ENCODE measurements around the gene PAK6. TPM values are rescaled to one million over a fixed set of nuclear protein-coding genes. Genes with fewer than 3 reads are reported as not detected.

Gene PAK6
- total RNA-seq, 1 donor from 2014 or later = 0.40 TPM

DNA sequence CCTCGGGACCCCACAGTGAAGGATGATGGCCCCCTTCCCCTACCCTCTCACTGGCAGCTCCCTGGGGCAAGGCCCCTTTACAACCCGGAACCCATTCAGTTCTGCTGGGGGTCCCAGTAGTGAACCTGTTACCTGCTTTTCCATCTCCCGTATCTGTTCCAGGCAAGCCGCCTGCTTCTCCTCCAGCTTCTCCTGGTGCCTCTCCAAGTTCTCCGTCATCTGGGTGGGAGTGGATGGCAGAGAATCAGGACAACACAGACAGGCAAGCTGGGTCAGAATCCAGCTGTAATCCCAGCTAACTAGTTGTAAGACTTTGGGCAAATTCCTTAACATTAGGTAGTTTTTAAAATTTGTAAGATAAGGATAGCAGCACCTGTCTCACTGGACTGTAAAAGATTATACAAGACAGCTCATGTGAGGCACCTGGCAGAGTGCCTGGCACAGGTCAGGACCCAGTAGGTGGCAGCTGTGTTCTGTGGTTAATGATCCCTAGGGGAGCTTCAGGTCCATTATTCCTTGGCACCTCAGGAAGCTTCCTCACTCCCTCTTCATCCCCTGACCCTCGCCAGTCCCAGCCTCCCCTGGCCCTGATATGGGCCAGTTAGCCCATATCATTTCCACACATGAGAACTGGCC lies 50.4 kb downstream of the PAK6 start:
- peaks cover 40% of the 10 kb centered on the region for H3K36me3 Mint-ChIP-seq (ENCODE audit: low read depth)
- H3K27ac Mint-ChIP-seq = no peak overlapping the region
- H3K9me3 Mint-ChIP-seq = no peaks in the 10 kb centered on the region
- DNase-seq (no peak), ATAC-seq (ENCODE audit: low read depth) (no peak)
- POLR2A ChIA-PET = interaction anchor here (0.9 to 2.5 kb wide), 2 partner anchors 12 to 18 kb away, joined by 3 to 6 read pairs; partner anchors contain the start of gene PLCB2
- no peak overlapping the region for H3K4me3 Mint-ChIP-seq
- no peaks in the 10 kb centered on the region for H3K27me3 Mint-ChIP-seq
- CTCF ChIA-PET = interaction anchor here (0.6 to 6.0 kb wide), 6 partner anchors 10 to 132 kb away, joined by 3 to 41 read pairs (median 5); partner anchors contain the start of gene PLCB2
- TF ChIP-seq, protein P1, sequence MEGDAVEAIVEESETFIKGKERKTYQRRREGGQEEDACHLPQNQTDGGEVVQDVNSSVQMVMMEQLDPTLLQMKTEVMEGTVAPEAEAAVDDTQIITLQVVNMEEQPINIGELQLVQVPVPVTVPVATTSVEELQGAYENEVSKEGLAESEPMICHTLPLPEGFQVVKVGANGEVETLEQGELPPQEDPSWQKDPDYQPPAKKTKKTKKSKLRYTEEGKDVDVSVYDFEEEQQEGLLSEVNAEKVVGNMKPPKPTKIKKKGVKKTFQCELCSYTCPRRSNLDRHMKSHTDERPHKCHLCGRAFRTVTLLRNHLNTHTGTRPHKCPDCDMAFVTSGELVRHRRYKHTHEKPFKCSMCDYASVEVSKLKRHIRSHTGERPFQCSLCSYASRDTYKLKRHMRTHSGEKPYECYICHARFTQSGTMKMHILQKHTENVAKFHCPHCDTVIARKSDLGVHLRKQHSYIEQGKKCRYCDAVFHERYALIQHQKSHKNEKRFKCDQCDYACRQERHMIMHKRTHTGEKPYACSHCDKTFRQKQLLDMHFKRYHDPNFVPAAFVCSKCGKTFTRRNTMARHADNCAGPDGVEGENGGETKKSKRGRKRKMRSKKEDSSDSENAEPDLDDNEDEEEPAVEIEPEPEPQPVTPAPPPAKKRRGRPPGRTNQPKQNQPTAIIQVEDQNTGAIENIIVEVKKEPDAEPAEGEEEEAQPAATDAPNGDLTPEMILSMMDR (IDR thresholded peaks at IDR 0.05) = no peak
- no peaks in the 10 kb centered on the region for H3K4me1 Mint-ChIP-seq
- intact Hi-C loops (cut with micrococcal nuclease) = no loop called here

DNA sequence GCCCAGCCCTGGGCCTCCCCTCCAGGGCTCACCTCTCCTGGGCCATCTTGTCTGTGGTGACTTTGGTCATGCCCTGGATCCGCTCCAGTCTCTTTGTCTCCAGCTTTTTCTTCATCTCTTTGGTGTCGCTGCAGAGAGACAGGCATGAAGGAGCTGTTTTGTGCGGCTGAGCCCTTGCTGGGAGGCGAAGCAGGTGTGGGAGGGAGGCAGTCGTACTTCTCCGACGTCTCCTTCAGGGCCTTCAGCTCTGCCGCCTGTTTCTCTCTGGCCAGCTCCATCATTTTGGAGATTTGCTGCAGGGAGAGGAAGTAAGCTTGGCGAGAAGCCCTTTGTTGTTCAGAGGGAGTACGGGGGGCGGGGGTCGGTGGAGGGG lies 51.7 kb downstream of the PAK6 start:
- POLR2A ChIA-PET = interaction anchor here (0.6 to 2.5 kb wide), 4 partner anchors 17 to 672 kb away, joined by 3 to 6 read pairs (median 3); partner anchors contain the start of gene PLCB2
- DNase-seq (no peak), ATAC-seq (ENCODE audit: low read depth) (no peak)
- intact Hi-C loops (cut with micrococcal nuclease) = no loop called here
- no peaks in the 10 kb centered on the region for H3K4me1 Mint-ChIP-seq
- H3K9me3 Mint-ChIP-seq = no peaks in the 10 kb centered on the region
- H3K36me3 Mint-ChIP-seq (ENCODE audit: low read depth) = peaks cover 48% of the 10 kb centered on the region
- CTCF ChIA-PET = interaction anchor here (6.0 kb wide), 1 partner anchor 47 kb away, joined by 41 read pairs; no protein-coding TSS in a partner anchor
- no peak overlapping the region for H3K27ac Mint-ChIP-seq
- no peak overlapping the region for H3K4me3 Mint-ChIP-seq
- no peaks in the 10 kb centered on the region for H3K27me3 Mint-ChIP-seq
- TF ChIP-seq, protein P1 (IDR thresholded peaks at IDR 0.05) = no peak

DNA sequence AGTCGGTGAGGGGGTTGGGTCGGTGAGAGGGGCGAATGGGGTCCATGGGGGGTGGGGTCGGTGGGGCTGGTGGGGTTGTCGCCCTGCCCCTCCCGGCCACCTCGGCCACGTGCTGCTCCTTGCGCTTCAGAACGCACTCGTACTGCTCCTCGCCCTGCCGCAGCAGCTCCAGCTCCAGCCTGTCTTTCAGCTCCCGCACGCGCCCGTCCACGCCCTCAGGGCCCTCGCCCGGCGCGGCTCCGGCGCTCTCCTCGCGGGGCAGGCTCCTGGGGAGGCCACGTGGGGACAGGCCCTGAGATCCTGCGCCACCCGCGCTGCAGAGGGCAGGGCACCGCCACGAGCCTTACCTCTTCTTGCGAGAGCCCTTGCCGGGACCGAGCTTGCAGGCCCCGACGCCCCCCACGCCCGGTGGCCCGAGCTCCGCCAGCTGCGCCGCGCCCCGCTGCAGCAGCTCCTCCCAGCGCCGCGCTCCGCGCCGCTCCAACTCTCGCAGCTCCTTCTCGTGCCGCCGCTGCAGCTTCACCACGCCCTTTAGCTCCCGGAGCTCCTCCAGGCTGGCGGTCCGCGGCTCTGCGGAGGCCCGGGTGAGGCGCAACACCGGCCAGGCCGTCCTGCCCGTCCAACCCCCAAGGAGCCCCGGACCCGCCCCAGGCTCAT lies 52.2 kb downstream of the PAK6 start:
- ChIA-PET CTCF (interaction anchor here (6.0 kb wide), 1 partner anchor 47 kb away, joined by 41 read pairs; no protein-coding TSS in a partner anchor), POLR2A (interaction anchor here (0.6 to 2.5 kb wide), 3 partner anchors 16 to 672 kb away, joined by 3 to 6 read pairs (median 3); partner anchors contain the start of gene PLCB2)
- no peaks in the 10 kb centered on the region for H3K27me3 Mint-ChIP-seq
- no peak for ATAC-seq (ENCODE audit: low read depth)
- H3K4me3 Mint-ChIP-seq = no peak overlapping the region
- no peaks in the 10 kb centered on the region for H3K4me1 Mint-ChIP-seq
- intact Hi-C loops (cut with micrococcal nuclease) = no loop called here
- no peaks in the 10 kb centered on the region for H3K9me3 Mint-ChIP-seq
- DNase-seq = no peak
- TF ChIP-seq, protein P1 (IDR thresholded peaks at IDR 0.05) = no peak
- peaks cover 53% of the 10 kb centered on the region for H3K36me3 Mint-ChIP-seq (ENCODE audit: low read depth)
- no peak overlapping the region for H3K27ac Mint-ChIP-seq

DNA sequence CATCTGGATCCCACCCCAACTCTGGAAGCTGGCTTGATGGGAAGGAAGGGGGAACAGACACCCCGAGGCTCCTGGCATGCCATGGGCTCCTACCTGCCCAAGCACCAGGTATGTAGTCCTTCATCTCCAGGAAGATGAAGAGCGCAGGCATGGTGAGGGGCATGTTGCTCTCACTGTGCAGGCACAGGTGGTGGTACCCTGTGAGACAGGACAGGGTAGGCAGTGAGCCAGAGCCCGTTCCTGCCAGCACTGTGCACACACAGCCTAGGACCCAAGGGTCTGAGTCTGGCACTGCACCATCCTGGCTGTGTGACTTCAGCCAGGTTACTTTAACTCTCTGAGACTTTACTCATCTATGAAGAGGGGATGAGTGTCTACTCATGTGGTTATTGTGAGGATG lies 53.4 kb downstream of the PAK6 start:
- intact Hi-C loops (cut with micrococcal nuclease) = no loop called here

More for the DNA sequence above, 53.4 kb downstream of the PAK6 start:
- ATAC-seq (ENCODE audit: low read depth) (no peak), DNase-seq (no peak)
- CTCF ChIA-PET = interaction anchor here (2.0 kb wide), 1 partner anchor 52 kb away, joined by 4 read pairs; no protein-coding TSS in a partner anchor
- Mint-ChIP-seq H3K27me3 (no peaks in the 10 kb centered on the region), H3K4me1 (peaks cover 3% of the 10 kb centered on the region), H3K9me3 (no peaks in the 10 kb centered on the region), H3K27ac (no peak overlapping the region), H3K4me3 (no peak overlapping the region), H3K36me3 (ENCODE audit: low read depth) (peaks cover 62% of the 10 kb centered on the region)
- TF ChIP-seq, protein P1 (IDR thresholded peaks at IDR 0.05) = no peak
- POLR2A ChIA-PET = no interaction called here

Measured in activated B cell treated with CpG ODN at 0.5 μM for 24 hours (primary cell).